IPS-18c (cell line): ENCODE data around the gene FIGN.

Experiments
- H3K4me3 ChIP-seq: 2 replicates; pipeline ENCODE4 v1.7.0; 2013; ENCODE audit warnings: low read depth, mild to moderate bottlenecking, low read length, moderate library complexity; ENCODE audit not compliant: insufficient read depth
- H3K9me3 ChIP-seq: one replicate; pipeline ENCODE4 v1.6.1; 2013; ENCODE audit warnings: mild to moderate bottlenecking, low read length, moderate library complexity; ENCODE audit not compliant: control insufficient read depth, insufficient read depth

Gene FIGN

DNA sequence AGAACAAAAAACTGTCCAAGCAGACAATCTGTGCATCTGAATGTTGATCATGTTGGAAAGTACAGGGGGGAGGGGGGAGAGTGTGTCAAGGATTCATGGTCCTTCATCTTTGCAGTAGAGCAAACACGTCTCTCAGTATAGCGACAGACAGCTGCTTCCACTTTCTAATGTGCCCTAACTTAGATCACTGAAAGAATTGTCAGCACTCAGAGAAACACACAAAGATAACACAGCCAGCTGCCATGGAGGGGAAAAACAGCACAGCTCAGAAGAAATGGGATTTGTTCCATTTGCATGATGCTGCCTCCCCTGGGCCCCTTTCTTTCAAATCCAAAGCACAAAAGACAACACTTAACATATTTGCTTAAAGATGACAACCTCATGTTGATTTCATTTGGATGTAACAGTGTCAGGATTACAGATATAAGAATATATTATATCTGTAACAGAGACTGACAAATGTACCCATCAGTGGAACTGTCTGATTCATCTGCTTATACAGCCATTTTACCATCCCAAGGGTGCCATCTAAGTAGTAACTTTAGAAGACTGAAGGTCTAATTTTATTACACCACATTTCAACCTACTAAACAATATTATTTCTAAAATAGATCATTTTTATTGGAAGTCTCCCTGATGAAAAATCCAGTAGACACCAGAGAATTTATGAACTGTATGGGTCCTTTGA, 17.7 kb downstream of the FIGN start:
- H3K4me3 ChIP-seq: no peak overlapping the region
- H3K9me3 ChIP-seq: no peaks in the 10 kb centered on the region

DNA sequence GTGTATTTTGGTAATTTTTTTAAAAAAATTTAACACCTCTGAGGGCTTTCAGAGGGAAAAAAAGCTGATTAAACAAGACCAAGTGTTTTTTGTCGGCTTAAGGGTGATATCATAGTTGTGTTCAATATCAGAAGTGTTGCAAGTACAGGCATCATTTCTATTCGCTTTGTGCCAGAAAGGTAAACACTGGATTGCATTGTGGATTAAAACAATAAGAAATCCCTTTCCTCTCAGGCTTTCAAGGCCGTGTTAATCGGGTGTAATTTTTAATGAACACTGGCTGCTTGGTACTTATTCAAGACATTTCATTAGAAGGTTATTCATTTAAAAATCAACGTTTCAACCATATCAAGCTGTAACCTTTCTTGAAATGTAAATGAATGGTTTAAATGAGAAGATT, 18.3 kb downstream of the FIGN start:
- Histone ChIP-seq H3K4me3 (no peak overlapping the region), H3K9me3 (no peaks in the 10 kb centered on the region)

DNA sequence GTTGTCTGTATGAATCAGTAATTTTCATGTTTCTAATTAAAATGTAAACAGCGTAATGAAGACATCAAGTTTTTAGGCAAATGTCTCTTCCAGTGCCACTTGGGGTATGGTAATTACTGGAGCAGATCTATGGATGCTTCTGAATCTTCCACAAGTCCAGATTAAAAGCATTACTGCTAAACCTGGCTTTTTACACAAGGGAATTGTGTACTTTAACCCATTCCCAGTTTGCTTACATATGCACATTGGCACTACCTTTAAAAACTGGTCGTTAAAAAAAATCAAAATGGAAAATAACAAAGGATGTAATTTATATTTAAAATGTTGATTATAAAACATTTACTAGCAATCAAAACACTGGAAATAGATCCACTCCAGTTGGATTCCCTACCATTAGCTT, 19.7 kb downstream of the FIGN start:
- Histone ChIP-seq H3K9me3 (no peaks in the 10 kb centered on the region), H3K4me3 (no peak overlapping the region)

DNA sequence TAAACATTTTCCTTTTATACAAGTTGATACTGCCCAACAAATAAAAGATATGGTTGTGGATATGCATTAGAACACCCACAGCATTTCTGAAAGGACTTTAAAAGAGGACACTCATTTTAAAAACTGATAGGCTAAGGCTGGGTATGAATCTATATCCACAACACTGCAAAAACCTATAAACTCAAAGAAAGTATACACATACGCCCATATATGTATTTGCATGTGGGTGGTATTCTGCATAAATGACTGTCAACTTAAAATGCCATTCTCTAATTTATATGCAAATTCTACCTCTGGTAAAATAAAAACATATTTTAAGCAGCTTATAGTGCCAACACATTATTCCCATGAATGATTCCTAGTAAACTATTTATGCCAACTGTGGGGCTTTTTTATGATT, 20.1 kb downstream of the FIGN start:
- H3K9me3 ChIP-seq: no peaks in the 10 kb centered on the region
- no peak overlapping the region for H3K4me3 ChIP-seq

DNA sequence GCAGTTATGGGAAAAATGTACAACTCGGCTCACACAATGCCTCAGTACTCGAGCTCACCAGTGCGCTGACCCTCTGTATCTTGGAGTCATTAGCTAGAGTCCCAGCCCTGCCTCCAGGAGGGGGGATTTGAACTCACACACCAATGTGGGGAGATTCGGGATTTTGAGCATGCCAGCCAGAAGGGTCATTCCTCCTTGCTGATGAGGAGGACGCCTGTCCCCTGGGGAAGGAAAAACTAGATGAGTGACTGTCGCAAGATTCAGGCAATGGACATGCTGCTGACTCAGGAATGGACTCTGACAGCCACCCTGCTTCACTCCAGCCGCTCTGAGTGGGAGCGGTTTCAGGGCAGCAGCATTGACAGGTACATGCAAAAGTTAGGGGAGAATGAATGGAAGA, 20.6 kb downstream of the FIGN start:
- Histone ChIP-seq H3K4me3 (no peak overlapping the region), H3K9me3 (no peaks in the 10 kb centered on the region)

DNA sequence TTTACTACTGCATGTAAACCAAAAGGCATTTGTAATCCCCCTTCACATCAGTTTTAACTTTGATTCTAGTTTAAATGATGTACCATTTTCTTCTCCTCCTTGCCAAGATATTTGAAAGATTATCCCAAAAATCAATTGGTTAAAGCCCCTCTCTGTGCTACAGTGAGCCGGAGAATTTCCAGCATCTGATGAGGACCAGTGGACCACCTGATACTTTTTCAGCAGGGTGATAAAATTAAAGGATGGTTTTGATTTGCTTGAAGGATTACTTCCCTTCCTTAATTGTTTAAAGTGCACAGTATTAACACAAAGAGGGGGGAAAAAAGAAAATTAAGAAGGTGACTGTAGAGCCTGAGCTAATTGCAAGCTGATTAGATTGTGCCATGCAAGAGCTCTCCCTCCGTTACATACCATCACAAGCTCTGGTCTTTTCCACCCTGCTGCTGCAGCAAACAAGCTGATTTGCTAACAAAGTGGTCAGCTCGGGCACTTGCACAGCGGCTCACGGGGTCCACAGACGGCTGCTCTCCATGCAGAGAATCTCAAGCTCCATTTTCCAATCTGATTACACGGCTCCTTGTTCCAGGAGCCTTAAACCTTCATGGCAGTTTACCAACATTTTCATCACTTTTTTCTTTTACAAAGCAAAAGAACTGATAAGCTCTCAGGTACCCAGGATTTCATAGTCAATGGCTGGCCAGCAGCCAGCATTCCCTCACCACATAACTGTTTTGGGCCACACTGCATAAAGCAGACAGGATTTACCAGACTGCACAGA, 22.1 kb downstream of the FIGN start:
- no peak overlapping the region for H3K4me3 ChIP-seq
- H3K9me3 ChIP-seq: no peaks in the 10 kb centered on the region

DNA sequence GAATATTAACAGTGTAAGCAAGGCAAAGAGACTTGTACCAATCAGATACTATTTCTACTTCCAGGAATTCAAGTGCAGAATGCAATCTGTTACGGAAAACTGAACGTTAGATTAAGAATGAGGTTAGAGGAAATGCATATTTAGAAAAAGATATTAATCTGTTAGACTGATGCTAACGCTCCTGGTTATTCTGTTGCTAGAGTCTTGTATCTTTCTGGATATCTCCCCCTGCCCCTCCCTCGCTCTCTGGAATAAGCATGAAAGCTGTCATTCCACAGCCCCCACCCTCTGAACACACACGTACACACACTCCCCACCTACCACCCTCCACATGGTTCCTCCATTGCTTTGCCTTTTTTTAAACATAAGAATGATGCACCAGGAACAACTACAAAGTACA, 24.1 kb downstream of the FIGN start:
- H3K4me3 ChIP-seq: no peak overlapping the region
- no peaks in the 10 kb centered on the region for H3K9me3 ChIP-seq

DNA sequence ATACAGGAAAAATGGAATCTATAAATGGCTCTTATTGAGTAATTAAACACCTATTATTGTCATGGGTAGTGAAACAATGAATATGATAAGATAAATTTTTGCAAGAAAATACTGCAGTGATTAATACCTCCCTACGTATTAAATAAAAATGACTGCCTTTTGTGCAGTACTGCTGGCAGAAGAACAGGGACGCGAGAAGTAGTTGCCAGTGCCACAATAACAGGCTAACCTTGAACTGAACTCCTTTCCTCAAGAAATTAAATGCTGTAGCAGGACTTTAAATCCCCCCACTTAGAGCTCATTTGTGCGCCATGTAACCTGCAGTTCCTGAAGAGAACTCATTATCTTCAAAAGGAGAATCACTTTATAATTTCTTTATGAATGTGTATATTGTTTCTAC, 24.6 kb downstream of the FIGN start:
- H3K9me3 ChIP-seq: no peaks in the 10 kb centered on the region
- H3K4me3 ChIP-seq: no peak overlapping the region

DNA sequence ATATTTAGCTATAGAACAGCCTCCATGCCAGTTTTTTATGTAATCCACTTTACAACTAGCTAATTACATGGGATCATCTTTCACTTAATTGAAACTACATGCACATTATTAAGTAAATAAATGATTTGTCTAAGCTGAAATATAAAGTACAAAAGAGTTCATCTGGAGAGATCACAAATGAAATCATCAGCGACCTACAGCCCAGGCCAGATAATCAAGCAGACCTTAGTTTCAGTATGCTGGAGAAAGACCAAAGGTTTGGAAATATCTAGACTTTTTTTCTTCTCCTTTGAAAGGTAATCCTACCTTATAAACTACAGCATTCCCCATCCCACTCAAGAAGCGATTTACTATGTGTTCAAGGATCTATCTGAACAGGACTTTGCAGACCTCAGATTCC, 26.5 kb downstream of the FIGN start:
- H3K4me3 ChIP-seq: no peak overlapping the region
- no peaks in the 10 kb centered on the region for H3K9me3 ChIP-seq

DNA sequence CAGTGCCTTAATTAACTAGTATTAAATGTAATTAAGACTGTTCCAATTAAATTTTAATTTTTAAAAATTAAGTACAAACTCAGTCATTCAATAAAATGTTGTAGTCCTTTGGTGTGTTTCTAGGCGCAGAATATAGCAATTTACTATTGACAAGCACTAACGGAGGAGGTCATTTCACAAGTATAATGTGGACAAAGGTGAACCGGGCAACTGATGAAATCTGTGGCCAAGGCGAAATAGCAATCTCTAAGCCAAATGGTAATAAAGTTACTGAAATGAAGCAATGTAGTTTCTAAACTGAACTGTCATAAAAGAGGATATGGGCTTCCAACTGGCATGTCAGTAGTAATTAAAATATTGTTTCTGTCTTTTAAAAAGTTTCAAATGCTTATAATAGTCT, 27.5 kb downstream of the FIGN start:
- Histone ChIP-seq H3K9me3 (no peaks in the 10 kb centered on the region), H3K4me3 (no peak overlapping the region)

DNA sequence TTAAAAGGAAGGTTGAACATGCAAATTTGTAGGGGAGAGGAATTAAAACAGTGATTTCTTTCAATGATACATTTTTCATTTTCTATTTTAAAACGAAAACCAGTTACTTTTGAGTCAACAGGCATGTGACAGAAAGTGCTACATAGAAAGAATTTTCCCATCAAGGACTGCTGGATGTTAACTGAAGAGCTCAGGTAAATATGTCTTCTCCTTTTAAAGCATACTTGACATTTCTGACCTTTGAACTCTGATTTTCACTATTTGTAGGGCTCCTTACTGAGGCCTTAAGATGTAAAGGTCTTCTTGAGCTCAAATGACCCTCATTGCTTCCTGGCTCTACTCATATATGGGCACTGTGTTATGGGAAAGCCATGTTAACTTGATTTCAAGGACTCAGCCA, 32.4 kb downstream of the FIGN start:
- Histone ChIP-seq H3K9me3 (no peaks in the 10 kb centered on the region), H3K4me3 (no peak overlapping the region)

DNA sequence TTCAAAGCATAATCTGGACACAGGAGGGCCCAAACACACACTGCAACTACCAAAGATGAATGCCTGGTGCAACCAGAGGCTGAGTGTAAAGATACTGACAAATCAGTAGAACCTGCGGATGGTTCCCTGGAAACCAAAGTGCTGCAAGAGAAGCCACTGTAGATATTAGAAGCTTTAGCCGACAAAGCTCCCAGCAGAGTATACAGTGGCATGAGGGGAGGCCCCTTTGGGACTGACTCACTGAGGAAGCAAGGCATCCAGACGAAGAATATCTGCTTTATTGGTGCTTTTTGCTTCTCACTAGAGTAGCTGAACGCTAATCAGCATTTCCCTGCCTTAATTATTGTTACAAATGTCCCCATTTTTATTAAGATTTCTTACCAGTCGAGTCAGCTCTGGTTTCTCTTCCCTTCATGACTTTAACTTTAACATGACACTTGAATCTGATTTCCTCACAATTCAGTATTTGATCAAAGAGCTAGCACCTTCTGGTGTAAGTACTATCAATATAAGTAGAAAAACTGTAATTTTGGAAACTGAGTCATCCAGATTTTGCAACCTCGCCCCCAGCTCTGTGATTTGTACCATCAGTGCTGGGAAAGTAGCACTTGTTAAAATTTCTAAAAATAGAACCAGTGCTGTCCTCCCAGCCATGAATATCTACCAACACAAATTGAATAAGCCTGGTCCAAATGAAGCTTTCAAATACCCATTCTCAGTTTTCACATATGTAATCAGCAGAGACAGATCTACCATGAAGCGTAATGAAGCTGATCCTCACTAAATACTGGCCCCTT, 34.2 kb downstream of the FIGN start:
- H3K4me3 ChIP-seq: no peak overlapping the region

DNA sequence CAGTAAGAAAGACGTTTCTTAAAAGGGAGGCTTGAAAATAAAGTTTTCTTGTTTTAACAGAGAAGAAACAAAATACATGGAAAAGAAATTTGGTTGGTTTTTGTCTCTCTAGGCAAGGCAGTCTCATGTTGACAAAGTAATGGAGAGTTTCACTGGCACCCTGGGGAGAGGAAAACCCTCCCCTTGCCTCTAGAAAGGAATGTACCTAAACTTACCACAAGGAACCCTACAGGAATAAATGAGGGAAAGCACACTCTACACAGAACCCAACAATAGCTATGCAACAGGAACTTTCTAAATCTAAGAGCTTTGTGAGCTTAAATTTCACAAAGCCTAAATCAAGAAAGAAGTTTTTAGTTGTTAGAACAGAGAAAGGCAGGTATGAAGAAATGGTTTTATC, 37.0 kb downstream of the FIGN start:
- Histone ChIP-seq H3K4me3 (no peak overlapping the region), H3K9me3 (no peaks in the 10 kb centered on the region)

More for the DNA sequence above, 34.2 kb downstream of the FIGN start:
- no peaks in the 10 kb centered on the region for H3K9me3 ChIP-seq

DNA sequence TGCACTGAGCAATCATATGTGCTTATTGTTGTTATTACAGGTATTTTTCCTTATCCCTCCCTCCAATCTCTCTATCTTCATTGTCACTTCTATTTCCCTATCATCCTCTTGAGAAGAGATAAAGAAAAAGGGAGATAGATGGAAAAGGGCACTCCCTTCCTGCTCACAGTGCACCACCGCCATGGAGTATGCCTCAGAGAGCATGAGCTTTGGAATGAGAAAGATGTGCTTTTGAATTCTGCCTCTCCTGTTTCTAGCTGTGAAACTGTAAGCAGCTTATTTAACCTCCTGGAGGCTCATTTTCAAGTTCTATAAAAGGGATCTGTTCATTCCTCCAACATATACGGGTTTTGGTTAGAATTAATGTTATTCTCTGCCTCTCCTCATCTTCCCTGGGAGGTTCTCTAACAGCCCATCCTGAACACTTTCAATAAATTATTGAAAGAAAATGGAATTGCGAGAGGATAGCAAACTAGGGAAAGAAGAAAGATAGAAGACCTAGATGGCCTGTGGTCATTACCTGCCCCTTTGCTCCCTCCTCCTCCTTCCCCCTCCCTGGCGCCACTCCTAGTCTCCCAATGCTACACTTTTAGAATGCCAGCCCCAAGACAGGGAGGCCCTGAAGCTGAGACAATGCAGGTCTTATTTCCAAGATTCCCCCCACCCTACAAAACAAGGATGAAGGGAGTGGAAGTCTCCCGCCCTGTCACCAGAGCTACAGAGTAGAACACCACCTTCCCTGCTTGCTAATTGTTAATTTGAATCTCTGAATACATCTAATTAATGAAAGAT, 37.8 kb downstream of the FIGN start:
- Histone ChIP-seq H3K9me3 (no peaks in the 10 kb centered on the region), H3K4me3 (no peak overlapping the region)

DNA sequence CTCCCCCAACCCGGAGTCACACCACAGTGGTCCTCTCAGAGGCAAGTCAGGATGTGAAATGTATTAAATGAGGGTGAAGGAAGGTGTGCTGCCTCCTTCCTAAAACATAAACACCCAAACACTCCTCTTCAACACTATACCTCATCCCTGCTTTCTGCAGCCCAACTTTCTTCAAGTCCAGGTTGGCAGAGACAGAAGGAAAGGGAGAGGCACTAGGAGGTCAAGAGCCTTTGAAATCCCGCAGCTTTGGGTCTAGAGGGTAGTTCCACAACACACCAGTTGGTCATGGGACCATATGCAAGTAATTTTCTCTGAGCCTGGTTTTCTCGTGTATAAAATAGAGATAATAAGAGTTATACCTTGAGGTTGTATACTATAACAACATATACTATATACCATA, 38.4 kb downstream of the FIGN start:
- H3K4me3 ChIP-seq: no peak overlapping the region

DNA sequence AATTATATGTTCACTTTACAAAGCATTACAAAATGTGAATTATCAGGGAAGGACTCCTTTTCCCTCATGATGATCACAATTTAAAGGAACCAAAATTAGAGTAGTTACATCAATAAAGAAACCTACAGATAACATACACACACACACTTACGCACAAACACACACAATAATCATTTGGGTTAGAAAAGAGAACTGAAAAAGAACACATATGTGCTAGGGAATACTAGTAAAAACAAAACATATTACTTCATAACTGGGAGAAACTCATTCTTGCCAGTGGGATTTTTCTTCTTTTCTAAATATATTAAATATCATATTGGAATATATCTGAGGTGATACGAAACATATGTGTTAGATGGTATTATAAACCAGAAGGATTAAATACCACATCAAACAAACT, 42.3 kb downstream of the FIGN start:
- no peaks in the 10 kb centered on the region for H3K9me3 ChIP-seq
- no peak overlapping the region for H3K4me3 ChIP-seq

More for the DNA sequence above, 38.4 kb downstream of the FIGN start:
- H3K9me3 ChIP-seq: no peaks in the 10 kb centered on the region
